H1 (cell line): Measurements from ENCODE around the gene TXNL4A. TPM values are rescaled to one million over a fixed set of nuclear protein-coding genes. Genes with fewer than 3 reads are reported as not detected.

ENCODE experiments used
- KDM1A ChIP-seq: fragments of 200-600, 300-600 bp; sonication (generic); IDR thresholded peaks from 2 replicates; pipeline ENCODE4 v1.7.1; 2016; ENCODE audit warnings: mild to moderate bottlenecking, low read length, borderline replicate concordance
- POU5F1 ChIP-seq: IDR thresholded peaks from 2 replicates; pipeline ENCODE4 v1.6.1; 2011; ENCODE audit warnings: low read depth, mild to moderate bottlenecking, low read length, moderate library complexity
- RAD21 ChIP-seq, 2 experiments: IDR thresholded peaks in 1 of 2; conservative IDR thresholded peaks in 1 of 2; 2 replicates each; pipeline ENCODE4 v1.6.1; 2011; ENCODE audit warnings: low read depth in 2 of 2, low read length in 2 of 2, improper control_type of control experiment in 1 of 2, inconsistent platforms in 1 of 2, mild to moderate bottlenecking in 1 of 2, moderate library complexity in 1 of 2
- SIN3A ChIP-seq, 2 experiments: IDR thresholded peaks in 1 of 2; conservative IDR thresholded peaks in 1 of 2; 2 replicates each; pipeline ENCODE4 v1.6.1; 2011 to 2012; ENCODE audit warnings: low read length in 2 of 2, improper control_type of control experiment in 1 of 2, low read depth in 1 of 2, mild to moderate bottlenecking in 1 of 2
- SIX5 ChIP-seq: IDR thresholded peaks from 2 replicates; pipeline ENCODE4 v1.6.1; 2011; ENCODE audit warnings: mild to moderate bottlenecking, low read depth, low read length
- SP2 ChIP-seq: IDR thresholded peaks from 2 replicates; pipeline ENCODE4 v1.6.1; 2012; ENCODE audit warnings: mild to moderate bottlenecking, low read length, inconsistent platforms
- SP4 ChIP-seq: IDR thresholded peaks from 2 replicates; pipeline ENCODE4 v1.6.1; 2012; ENCODE audit warnings: low read length, inconsistent platforms
- USF2 ChIP-seq: IDR thresholded peaks from 2 replicates; pipeline ENCODE4 v1.6.1; 2011; ENCODE audit warnings: low read length, improper control_type of control experiment
- polyA plus RNA-seq, 7 experiments: library from polyadenylated mRNA; depleted of rRNA in 3 of 7; stranded (reverse) in 5 of 7; unstranded in 2 of 7; fragments of >200 nt in 5 of 7; fragments of 200-250 nt in 2 of 7; gene quantifications; 1 replicate in 5 of 7; 2 replicates in 1 of 7; 4 replicates in 1 of 7; pipeline versions ENCODE4 v1.2.1 to v1.2.3, GENCODE V29; 2011 to 2013; ENCODE audit warnings: missing spikeins in 2 of 7, mixed read lengths in 2 of 7
- total RNA-seq: library from RNA; stranded (reverse); fragmentation: NEBNext Ultra II Directional; extraction: Animal tissue kit (Norgen Biotek cat#: 25700); gene quantifications from 2 replicates; pipeline ENCODE4 v1.2.1, GENCODE V29; 2021
- TF ChIP-seq, protein P1 (sequence below): fragments of 300-600 bp; sonication (generic); IDR thresholded peaks from 2 replicates; pipeline ENCODE4 v1.7.1; 2012; ENCODE audit warnings: low read length, moderate library complexity, mild to moderate bottlenecking, inconsistent platforms; ENCODE audit not compliant: insufficient replicate concordance

Gene TXNL4A
- total and polyA plus RNA-seq, 2 of the 8 experiments (the other 6 are each of a cell fraction or from before 2014, with no cell fraction given) = 169 to 181 TPM

DNA sequence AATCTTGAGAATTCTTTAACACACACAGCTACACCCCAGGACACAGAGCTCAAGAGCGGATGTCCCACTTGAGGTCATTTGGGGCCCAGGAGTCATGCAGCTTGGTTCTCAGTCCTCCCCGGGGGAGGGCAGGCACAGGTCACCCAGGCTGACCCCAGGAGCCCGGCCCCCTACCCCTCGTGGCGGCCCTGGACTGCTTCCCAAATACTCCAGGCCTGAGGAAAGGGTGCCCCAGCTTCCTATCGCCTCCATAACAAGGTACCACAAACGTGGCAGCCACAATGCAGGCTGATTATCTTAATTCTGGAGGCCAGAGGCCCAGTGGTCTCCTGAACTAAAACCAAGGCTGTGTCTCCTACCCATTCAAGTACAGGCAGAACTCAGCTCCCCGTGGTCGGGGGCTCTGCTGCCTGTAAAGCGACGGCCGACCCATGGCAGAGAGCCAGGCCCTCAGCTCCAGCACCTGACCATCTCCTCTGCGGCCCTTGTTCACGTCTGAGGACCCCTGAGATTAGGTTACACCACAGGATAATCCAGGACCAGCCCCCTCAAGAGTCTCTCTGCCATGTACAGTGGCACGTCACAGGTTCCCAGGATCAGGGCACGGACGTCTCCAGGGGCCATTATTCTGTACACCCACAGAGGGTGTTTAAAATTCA is 47.4 kb downstream of the TXNL4A start (continued):
- TF ChIP-seq, protein P1, sequence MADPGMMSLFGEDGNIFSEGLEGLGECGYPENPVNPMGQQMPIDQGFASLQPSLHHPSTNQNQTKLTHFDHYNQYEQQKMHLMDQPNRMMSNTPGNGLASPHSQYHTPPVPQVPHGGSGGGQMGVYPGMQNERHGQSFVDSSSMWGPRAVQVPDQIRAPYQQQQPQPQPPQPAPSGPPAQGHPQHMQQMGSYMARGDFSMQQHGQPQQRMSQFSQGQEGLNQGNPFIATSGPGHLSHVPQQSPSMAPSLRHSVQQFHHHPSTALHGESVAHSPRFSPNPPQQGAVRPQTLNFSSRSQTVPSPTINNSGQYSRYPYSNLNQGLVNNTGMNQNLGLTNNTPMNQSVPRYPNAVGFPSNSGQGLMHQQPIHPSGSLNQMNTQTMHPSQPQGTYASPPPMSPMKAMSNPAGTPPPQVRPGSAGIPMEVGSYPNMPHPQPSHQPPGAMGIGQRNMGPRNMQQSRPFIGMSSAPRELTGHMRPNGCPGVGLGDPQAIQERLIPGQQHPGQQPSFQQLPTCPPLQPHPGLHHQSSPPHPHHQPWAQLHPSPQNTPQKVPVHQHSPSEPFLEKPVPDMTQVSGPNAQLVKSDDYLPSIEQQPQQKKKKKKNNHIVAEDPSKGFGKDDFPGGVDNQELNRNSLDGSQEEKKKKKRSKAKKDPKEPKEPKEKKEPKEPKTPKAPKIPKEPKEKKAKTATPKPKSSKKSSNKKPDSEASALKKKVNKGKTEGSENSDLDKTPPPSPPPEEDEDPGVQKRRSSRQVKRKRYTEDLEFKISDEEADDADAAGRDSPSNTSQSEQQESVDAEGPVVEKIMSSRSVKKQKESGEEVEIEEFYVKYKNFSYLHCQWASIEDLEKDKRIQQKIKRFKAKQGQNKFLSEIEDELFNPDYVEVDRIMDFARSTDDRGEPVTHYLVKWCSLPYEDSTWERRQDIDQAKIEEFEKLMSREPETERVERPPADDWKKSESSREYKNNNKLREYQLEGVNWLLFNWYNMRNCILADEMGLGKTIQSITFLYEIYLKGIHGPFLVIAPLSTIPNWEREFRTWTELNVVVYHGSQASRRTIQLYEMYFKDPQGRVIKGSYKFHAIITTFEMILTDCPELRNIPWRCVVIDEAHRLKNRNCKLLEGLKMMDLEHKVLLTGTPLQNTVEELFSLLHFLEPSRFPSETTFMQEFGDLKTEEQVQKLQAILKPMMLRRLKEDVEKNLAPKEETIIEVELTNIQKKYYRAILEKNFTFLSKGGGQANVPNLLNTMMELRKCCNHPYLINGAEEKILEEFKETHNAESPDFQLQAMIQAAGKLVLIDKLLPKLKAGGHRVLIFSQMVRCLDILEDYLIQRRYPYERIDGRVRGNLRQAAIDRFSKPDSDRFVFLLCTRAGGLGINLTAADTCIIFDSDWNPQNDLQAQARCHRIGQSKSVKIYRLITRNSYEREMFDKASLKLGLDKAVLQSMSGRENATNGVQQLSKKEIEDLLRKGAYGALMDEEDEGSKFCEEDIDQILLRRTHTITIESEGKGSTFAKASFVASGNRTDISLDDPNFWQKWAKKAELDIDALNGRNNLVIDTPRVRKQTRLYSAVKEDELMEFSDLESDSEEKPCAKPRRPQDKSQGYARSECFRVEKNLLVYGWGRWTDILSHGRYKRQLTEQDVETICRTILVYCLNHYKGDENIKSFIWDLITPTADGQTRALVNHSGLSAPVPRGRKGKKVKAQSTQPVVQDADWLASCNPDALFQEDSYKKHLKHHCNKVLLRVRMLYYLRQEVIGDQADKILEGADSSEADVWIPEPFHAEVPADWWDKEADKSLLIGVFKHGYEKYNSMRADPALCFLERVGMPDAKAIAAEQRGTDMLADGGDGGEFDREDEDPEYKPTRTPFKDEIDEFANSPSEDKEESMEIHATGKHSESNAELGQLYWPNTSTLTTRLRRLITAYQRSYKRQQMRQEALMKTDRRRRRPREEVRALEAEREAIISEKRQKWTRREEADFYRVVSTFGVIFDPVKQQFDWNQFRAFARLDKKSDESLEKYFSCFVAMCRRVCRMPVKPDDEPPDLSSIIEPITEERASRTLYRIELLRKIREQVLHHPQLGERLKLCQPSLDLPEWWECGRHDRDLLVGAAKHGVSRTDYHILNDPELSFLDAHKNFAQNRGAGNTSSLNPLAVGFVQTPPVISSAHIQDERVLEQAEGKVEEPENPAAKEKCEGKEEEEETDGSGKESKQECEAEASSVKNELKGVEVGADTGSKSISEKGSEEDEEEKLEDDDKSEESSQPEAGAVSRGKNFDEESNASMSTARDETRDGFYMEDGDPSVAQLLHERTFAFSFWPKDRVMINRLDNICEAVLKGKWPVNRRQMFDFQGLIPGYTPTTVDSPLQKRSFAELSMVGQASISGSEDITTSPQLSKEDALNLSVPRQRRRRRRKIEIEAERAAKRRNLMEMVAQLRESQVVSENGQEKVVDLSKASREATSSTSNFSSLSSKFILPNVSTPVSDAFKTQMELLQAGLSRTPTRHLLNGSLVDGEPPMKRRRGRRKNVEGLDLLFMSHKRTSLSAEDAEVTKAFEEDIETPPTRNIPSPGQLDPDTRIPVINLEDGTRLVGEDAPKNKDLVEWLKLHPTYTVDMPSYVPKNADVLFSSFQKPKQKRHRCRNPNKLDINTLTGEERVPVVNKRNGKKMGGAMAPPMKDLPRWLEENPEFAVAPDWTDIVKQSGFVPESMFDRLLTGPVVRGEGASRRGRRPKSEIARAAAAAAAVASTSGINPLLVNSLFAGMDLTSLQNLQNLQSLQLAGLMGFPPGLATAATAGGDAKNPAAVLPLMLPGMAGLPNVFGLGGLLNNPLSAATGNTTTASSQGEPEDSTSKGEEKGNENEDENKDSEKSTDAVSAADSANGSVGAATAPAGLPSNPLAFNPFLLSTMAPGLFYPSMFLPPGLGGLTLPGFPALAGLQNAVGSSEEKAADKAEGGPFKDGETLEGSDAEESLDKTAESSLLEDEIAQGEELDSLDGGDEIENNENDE = no peak
- TF ChIP-seq KDM1A (no peak), SIN3A (conservative IDR thresholded peaks at IDR 0.05 in 1 of 2, IDR thresholded peaks at IDR 0.05 in 1 of 2; ENCODE audit: low read depth in 1 of 2, low read length in 2 of 2) (no peak), SP4 (no peak), SIX5 (no peak), USF2 (no peak), RAD21 (IDR thresholded peaks at IDR 0.05 in 1 of 2, conservative IDR thresholded peaks at IDR 0.05 in 1 of 2; ENCODE audit: low read depth in 2 of 2, low read length in 2 of 2) (no peak), POU5F1 (no peak), SP2 (no peak)
